Cerebellar nuclear complex (tissue), 1 donor: ENCODE measurements around the gene SAPCD1.

Experiments
- DNase-seq, 2 experiments: peaks; one replicate each; lab custom pipeline; 2025; lab: John Stamatoyannopoulos, UW

Gene SAPCD1

GRCh38 chr6:31750411-31751022, 11.9 kb upstream of the SAPCD1 start:
- DNase-seq: no peak

- DNase-seq: no peak
Measured at GRCh38 chr6:31752739-31753319, 9.6 kb upstream of the SAPCD1 start.

- DNase-seq: no peak
Measured at GRCh38 chr6:31758281-31758680, 4.2 kb upstream of the SAPCD1 start.

GRCh38 chr6:31760790-31761189, 1.7 kb upstream of the SAPCD1 start:
- no peak for DNase-seq

- no peak for DNase-seq
Measured at GRCh38 chr6:31761343-31761742, 1.1 kb upstream of the SAPCD1 start.

- no peak for DNase-seq
Measured at GRCh38 chr6:31762878-31763618, 592 bp downstream of the SAPCD1 start.

- DNase-seq: no peak
Measured at GRCh38 chr6:31763619-31763940, 1.1 kb downstream of the SAPCD1 start.

- DNase-seq: no peak
Measured at GRCh38 chr6:31764198-31764597, 1.7 kb downstream of the SAPCD1 start.

GRCh38 chr6:31765559-31765909, 3.1 kb downstream of the SAPCD1 start:
- DNase-seq: no peak

GRCh38 chr6:31765910-31766794, 3.7 kb downstream of the SAPCD1 start:
- DNase-seq: no peak

GRCh38 chr6:31767096-31767645, 4.7 kb downstream of the SAPCD1 start:
- no peak for DNase-seq

- no peak for DNase-seq
Measured at GRCh38 chr6:31768363-31769257, 6.2 kb downstream of the SAPCD1 start.

GRCh38 chr6:31769684-31770371, 7.4 kb downstream of the SAPCD1 start:
- no peak for DNase-seq

GRCh38 chr6:31770860-31771259, 8.4 kb downstream of the SAPCD1 start:
- no peak for DNase-seq

GRCh38 chr6:31771992-31772358, 9.5 kb downstream of the SAPCD1 start:
- DNase-seq: no peak

- DNase-seq: no peak
Measured at GRCh38 chr6:31775184-31775583, 12.7 kb downstream of the SAPCD1 start.

GRCh38 chr6:31775633-31776484, 13.4 kb downstream of the SAPCD1 start:
- no peak for DNase-seq

- no peak for DNase-seq
Measured at GRCh38 chr6:31776485-31776988, 14.1 kb downstream of the SAPCD1 start.

- DNase-seq: no peak
Measured at GRCh38 chr6:31776989-31777666, 14.7 kb downstream of the SAPCD1 start, which contains the start of gene VWA7. Gene VWA7, minus strand, starts transcription at chr6:31777328. Its CDS starts 549 bp downstream, at chr6:31776779.
